ENCODE measurements around the gene PRPSAP2.

Gene PRPSAP2

DNA sequence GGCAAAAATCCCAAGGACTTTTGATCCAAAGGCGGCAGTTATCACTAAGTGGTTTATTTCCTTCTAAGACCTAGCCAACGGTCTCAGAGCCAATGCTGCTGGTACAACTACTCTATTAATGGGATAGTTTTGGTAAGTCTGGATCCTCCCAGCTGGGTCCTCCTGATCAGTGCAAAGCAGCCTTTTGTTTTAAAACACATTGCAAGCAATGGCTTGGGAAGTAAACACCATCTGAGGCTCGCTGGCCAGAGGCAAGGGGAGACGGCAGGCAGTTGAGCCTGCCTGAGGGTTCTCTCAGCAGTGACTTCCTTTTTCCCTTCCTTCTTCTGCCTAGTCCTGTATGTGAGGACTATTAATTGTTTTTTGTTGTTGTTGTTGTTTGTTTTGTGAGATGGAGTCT, 92.4 kb downstream of the PRPSAP2 start:
- Histone ChIP-seq H3K4me3 (ENCODE audit: control insufficient read depth in 1 of 7, extremely low read depth in 1 of 7, insufficient read depth in 4 of 7, low read depth in 2 of 7, low read length in 6 of 7) (no peak overlapping the region), H3K27ac (ENCODE audit: insufficient read depth in 1 of 2, low read depth in 1 of 2, low read length in 2 of 2, poor library complexity in 1 of 2, severe bottlenecking in 2 of 2) (no peak overlapping the region), H3K27me3 (replicated peaks in 2 of 5; ENCODE audit: control insufficient read depth in 4 of 5, insufficient read depth in 5 of 5, low read length in 4 of 5) (no peaks in the 10 kb centered on the region), H3K9me3 (ENCODE audit: control extremely low read depth in 1 of 5, control insufficient read depth in 4 of 5, insufficient read depth in 2 of 5, low read depth in 1 of 5, low read length in 4 of 5) (no peaks in the 10 kb centered on the region), H3K36me3 (ENCODE audit: control insufficient read depth in 4 of 4, insufficient read depth in 4 of 4, low read length in 3 of 4) (no peaks in the 10 kb centered on the region), H3K4me1 (ENCODE audit: control extremely low read depth in 1 of 4, control insufficient read depth in 4 of 4, insufficient read depth in 4 of 4, low read length in 3 of 4) (peaks cover 0 to 3% (median 0%) of the 10 kb centered on the region in 4 experiments)
- POLR2A ChIA-PET: no interaction called here
- 61% methylated on average over 2 of the region's 4 CpGs for WGBS (ENCODE audit: insufficient coverage)
- CTCF ChIA-PET: interaction anchor here (2.9 kb wide), 1 partner anchor 10 kb away, joined by 16 read pairs; no protein-coding TSS in a partner anchor
- no peak for DNase-seq

GRCh38 chr17:18950944-18951905, 93.3 kb downstream of the PRPSAP2 start:
- no peak for DNase-seq
- H3K4me1 ChIP-seq (ENCODE audit: control extremely low read depth in 1 of 4, control insufficient read depth in 4 of 4, insufficient read depth in 4 of 4, low read length in 3 of 4): peaks cover 0 to 6% (median 0%) of the 10 kb centered on the region in 4 experiments
- H3K27me3 ChIP-seq (replicated peaks in 2 of 5; ENCODE audit: control insufficient read depth in 4 of 5, insufficient read depth in 5 of 5, low read length in 4 of 5): no peaks in the 10 kb centered on the region
- WGBS (ENCODE audit: insufficient coverage): 90% methylated on average over 34 of the region's 34 CpGs
- H3K36me3 ChIP-seq (ENCODE audit: control insufficient read depth in 4 of 4, insufficient read depth in 4 of 4, low read length in 3 of 4): no peaks in the 10 kb centered on the region
- CTCF ChIA-PET: interaction anchor here (1.4 kb wide), 1 partner anchor 13 kb away, joined by 7 read pairs; no protein-coding TSS in a partner anchor
- H3K27ac ChIP-seq (ENCODE audit: insufficient read depth in 1 of 2, low read depth in 1 of 2, low read length in 2 of 2, poor library complexity in 1 of 2, severe bottlenecking in 2 of 2): no peak overlapping the region
- POLR2A ChIA-PET: no interaction called here
- H3K9me3 ChIP-seq (ENCODE audit: control extremely low read depth in 1 of 5, control insufficient read depth in 4 of 5, insufficient read depth in 2 of 5, low read depth in 1 of 5, low read length in 4 of 5): no peaks in the 10 kb centered on the region
- no peak overlapping the region for H3K4me3 ChIP-seq (ENCODE audit: control insufficient read depth in 1 of 7, extremely low read depth in 1 of 7, insufficient read depth in 4 of 7, low read depth in 2 of 7, low read length in 6 of 7)

GRCh38 chr17:18951941-18952842, 94.3 kb downstream of the PRPSAP2 start, which contains the start of gene SLC5A10:
Gene SLC5A10 (plus strand): TSS chr17:18952165. CDS start chr17:18952206, 41 bp downstream.
- CTCF ChIA-PET: interaction anchor here (0.6 to 1.4 kb wide), 3 partner anchors 9 to 77 kb away, joined by 3 to 7 read pairs (median 3); no protein-coding TSS in a partner anchor
- DNase-seq: no peak
- H3K4me1 ChIP-seq (ENCODE audit: control extremely low read depth in 1 of 4, control insufficient read depth in 4 of 4, insufficient read depth in 4 of 4, low read length in 3 of 4): peaks cover 0 to 6% (median 0%) of the 10 kb centered on the region in 4 experiments
- no peaks in the 10 kb centered on the region for H3K36me3 ChIP-seq (ENCODE audit: control insufficient read depth in 4 of 4, insufficient read depth in 4 of 4, low read length in 3 of 4)
- WGBS (ENCODE audit: insufficient coverage): 91% methylated on average over 11 of the region's 17 CpGs
- POLR2A ChIA-PET: interaction anchor here (0.8 kb wide), 1 partner anchor 102 kb away, joined by 3 read pairs; no protein-coding TSS in a partner anchor
- no peaks in the 10 kb centered on the region for H3K9me3 ChIP-seq (ENCODE audit: control extremely low read depth in 1 of 5, control insufficient read depth in 4 of 5, insufficient read depth in 2 of 5, low read depth in 1 of 5, low read length in 4 of 5)
- no peak within 1 kb of the TSS for H3K4me3 ChIP-seq (ENCODE audit: control insufficient read depth in 1 of 7, extremely low read depth in 1 of 7, insufficient read depth in 4 of 7, low read depth in 2 of 7, low read length in 6 of 7)
- H3K27me3 ChIP-seq (replicated peaks in 2 of 5; ENCODE audit: control insufficient read depth in 4 of 5, insufficient read depth in 5 of 5, low read length in 4 of 5): no peaks in the 10 kb centered on the region
- no peak within 1 kb of the TSS for H3K27ac ChIP-seq (ENCODE audit: insufficient read depth in 1 of 2, low read depth in 1 of 2, low read length in 2 of 2, poor library complexity in 1 of 2, severe bottlenecking in 2 of 2)

GRCh38 chr17:18953231-18953728, 95.3 kb downstream of the PRPSAP2 start:
- Histone ChIP-seq H3K4me1 (ENCODE audit: control extremely low read depth in 1 of 4, control insufficient read depth in 4 of 4, insufficient read depth in 4 of 4, low read length in 3 of 4) (peaks cover 0 to 6% (median 0%) of the 10 kb centered on the region in 4 experiments), H3K9me3 (ENCODE audit: control extremely low read depth in 1 of 5, control insufficient read depth in 4 of 5, insufficient read depth in 2 of 5, low read depth in 1 of 5, low read length in 4 of 5) (no peaks in the 10 kb centered on the region), H3K27me3 (replicated peaks in 2 of 5; ENCODE audit: control insufficient read depth in 4 of 5, insufficient read depth in 5 of 5, low read length in 4 of 5) (no peaks in the 10 kb centered on the region), H3K27ac (ENCODE audit: insufficient read depth in 1 of 2, low read depth in 1 of 2, low read length in 2 of 2, poor library complexity in 1 of 2, severe bottlenecking in 2 of 2) (no peak overlapping the region), H3K4me3 (ENCODE audit: control insufficient read depth in 1 of 7, extremely low read depth in 1 of 7, insufficient read depth in 4 of 7, low read depth in 2 of 7, low read length in 6 of 7) (no peak overlapping the region), H3K36me3 (ENCODE audit: control insufficient read depth in 4 of 4, insufficient read depth in 4 of 4, low read length in 3 of 4) (no peaks in the 10 kb centered on the region)
- POLR2A ChIA-PET: no interaction called here
- no peak for DNase-seq
- CTCF ChIA-PET: interaction anchor here (1.2 kb wide), 1 partner anchor 8 kb away, joined by 3 read pairs; no protein-coding TSS in a partner anchor
- WGBS (ENCODE audit: insufficient coverage): 97% methylated on average over 12 of the region's 14 CpGs

DNA sequence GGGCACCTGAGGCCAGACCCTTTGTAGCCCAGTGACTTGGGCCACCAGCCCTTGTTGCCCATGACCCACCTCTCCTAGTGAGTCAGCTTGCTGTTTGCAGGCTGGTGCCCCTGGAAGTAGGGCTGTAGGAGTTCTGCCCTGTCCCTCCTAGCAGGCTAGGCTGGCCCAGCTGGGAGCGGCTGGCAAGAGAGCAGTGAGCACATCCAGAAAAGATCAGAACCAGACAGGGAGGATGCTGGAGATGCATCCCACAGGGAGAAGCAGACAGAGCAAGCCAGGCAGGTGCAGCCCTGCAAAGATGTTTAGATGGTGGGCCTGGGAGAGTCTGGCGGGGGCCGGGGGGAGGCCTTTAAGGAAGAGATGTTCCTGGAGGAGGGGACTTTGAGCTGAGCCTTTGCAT, 96.4 kb downstream of the PRPSAP2 start:
- H3K36me3 ChIP-seq (ENCODE audit: control insufficient read depth in 4 of 4, insufficient read depth in 4 of 4, low read length in 3 of 4): no peaks in the 10 kb centered on the region
- no peaks in the 10 kb centered on the region for H3K9me3 ChIP-seq (ENCODE audit: control extremely low read depth in 1 of 5, control insufficient read depth in 4 of 5, insufficient read depth in 2 of 5, low read depth in 1 of 5, low read length in 4 of 5)
- WGBS (ENCODE audit: insufficient coverage): 97% methylated on average over 3 of the region's 3 CpGs
- peaks cover 0 to 6% (median 1%) of the 10 kb centered on the region in 4 experiments for H3K4me1 ChIP-seq (ENCODE audit: control extremely low read depth in 1 of 4, control insufficient read depth in 4 of 4, insufficient read depth in 4 of 4, low read length in 3 of 4)
- no peak for DNase-seq
- H3K27ac ChIP-seq (ENCODE audit: insufficient read depth in 1 of 2, low read depth in 1 of 2, low read length in 2 of 2, poor library complexity in 1 of 2, severe bottlenecking in 2 of 2): no peak overlapping the region
- CTCF ChIA-PET: interaction anchor here (0.9 kb wide), 1 partner anchor 17 kb away, joined by 3 read pairs; no protein-coding TSS in a partner anchor
- H3K4me3 ChIP-seq (ENCODE audit: control insufficient read depth in 1 of 7, extremely low read depth in 1 of 7, insufficient read depth in 4 of 7, low read depth in 2 of 7, low read length in 6 of 7): no peak overlapping the region
- H3K27me3 ChIP-seq (replicated peaks in 2 of 5; ENCODE audit: control insufficient read depth in 4 of 5, insufficient read depth in 5 of 5, low read length in 4 of 5): no peaks in the 10 kb centered on the region
- POLR2A ChIA-PET: no interaction called here

- DNase-seq: no peak
- ChIA-PET CTCF (interaction anchor here (0.9 kb wide), 1 partner anchor 17 kb away, joined by 3 read pairs; no protein-coding TSS in a partner anchor), POLR2A (interaction anchor here (0.5 kb wide), 1 partner anchor 135 kb away, joined by 3 read pairs; no protein-coding TSS in a partner anchor)
- 95% methylated on average over 6 of the region's 6 CpGs for WGBS (ENCODE audit: insufficient coverage)
- H3K36me3 ChIP-seq (ENCODE audit: control insufficient read depth in 4 of 4, insufficient read depth in 4 of 4, low read length in 3 of 4): no peaks in the 10 kb centered on the region
- H3K4me3 ChIP-seq (ENCODE audit: control insufficient read depth in 1 of 7, extremely low read depth in 1 of 7, insufficient read depth in 4 of 7, low read depth in 2 of 7, low read length in 6 of 7): no peak overlapping the region
- no peak overlapping the region for H3K27ac ChIP-seq (ENCODE audit: insufficient read depth in 1 of 2, low read depth in 1 of 2, low read length in 2 of 2, poor library complexity in 1 of 2, severe bottlenecking in 2 of 2)
- H3K27me3 ChIP-seq (replicated peaks in 2 of 5; ENCODE audit: control insufficient read depth in 4 of 5, insufficient read depth in 5 of 5, low read length in 4 of 5): no peaks in the 10 kb centered on the region
- no peaks in the 10 kb centered on the region for H3K9me3 ChIP-seq (ENCODE audit: control extremely low read depth in 1 of 5, control insufficient read depth in 4 of 5, insufficient read depth in 2 of 5, low read depth in 1 of 5, low read length in 4 of 5)
- peaks cover 0 to 6% (median 2%) of the 10 kb centered on the region in 4 experiments for H3K4me1 ChIP-seq (ENCODE audit: control extremely low read depth in 1 of 4, control insufficient read depth in 4 of 4, insufficient read depth in 4 of 4, low read length in 3 of 4)
Observed at GRCh38 chr17:18955009-18955408, 97.1 kb downstream of the PRPSAP2 start.
